GM21423 (cell line): Measurements from ENCODE around the gene PEPD.
"Not testable (repeated sequence)": the region's sequence is repeated elsewhere in the genome, so short reads cannot be mapped to it uniquely, and the experiment has no call there.

Experiments
- ATAC-seq: cut with Tn5 transposase; IDR thresholded peaks from one replicate; pipeline ENCODE4 v1.9.1; 2021; ENCODE audit warnings: mild to moderate bottlenecking, moderate library complexity; ENCODE audit not compliant: unreplicated experiment

The PEPD gene

DNA sequence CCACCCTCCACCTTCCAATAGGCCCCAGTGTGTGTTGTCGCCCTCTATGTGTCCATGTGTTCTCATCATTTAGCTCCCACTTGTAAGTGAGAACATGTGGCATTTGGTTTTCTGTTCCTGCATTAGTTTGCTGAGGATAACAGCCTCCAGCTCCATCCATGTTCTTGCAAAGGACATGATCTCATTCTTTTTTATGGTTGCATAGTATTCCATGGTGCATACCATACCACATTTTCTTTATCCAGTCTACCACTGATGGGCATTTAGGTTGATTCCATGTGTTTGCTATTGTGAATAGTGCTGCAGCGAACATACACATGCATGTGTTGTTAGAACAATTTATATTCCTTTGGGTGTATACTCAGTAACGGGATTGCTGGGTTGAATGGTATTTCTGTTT is 42.0 kb downstream of the PEPD start:
- not testable (repeated sequence) for ATAC-seq

DNA sequence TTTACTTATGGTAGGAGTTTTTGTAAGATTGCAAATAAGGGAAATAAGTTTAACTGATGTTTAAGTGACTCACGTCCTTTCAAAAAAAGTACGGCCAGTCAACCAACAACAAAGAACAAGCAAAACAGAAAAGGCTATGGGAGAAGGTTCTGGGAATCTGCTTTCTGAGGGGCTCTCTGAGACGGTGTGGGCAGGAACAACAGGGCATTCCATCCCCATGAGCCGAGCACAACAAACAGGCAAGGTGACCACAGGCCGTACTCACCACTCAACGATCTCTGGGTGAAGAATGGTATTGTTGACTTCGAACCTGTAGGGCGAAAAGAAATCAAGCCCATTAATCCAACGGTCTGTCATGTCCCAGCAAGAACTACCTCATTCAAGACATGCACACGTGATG is 43.8 kb downstream of the PEPD start:
- ATAC-seq: no peak

GRCh38 chr19:33476151-33476707 is 45.4 kb downstream of the PEPD start:
- no peak for ATAC-seq

- no peak for ATAC-seq
These were observed 47.8 kb downstream of the PEPD start for GRCh38 chr19:33473653-33474305.

- no peak for ATAC-seq
These were observed 48.6 kb downstream of the PEPD start for GRCh38 chr19:33472691-33473652.

DNA sequence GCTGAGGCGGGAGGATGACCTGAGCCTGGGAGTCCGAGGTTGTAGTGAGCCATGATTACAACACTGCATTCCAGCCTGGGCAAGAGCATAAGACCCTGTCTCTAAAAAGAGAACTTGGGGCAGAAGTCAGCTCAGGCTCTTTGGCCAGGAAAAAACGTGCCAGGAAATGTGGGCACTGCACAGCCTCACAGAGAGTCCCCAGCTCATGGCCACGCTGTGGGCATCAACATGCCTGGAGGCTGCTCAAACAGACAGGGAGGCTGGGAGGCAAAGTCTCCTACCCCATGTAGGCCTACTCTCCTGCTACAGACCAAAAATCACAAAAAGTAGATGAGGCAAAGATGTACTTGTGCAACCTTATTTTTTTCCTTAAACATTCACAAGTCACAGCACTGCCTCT is 49.4 kb downstream of the PEPD start:
- no peak for ATAC-seq

- no peak for ATAC-seq
These were observed 50.2 kb downstream of the PEPD start for GRCh38 chr19:33471111-33471996.

- ATAC-seq: no peak
These were observed 50.9 kb downstream of the PEPD start for GRCh38 chr19:33470686-33471085.

GRCh38 chr19:33470040-33470330 is 51.6 kb downstream of the PEPD start:
- no peak for ATAC-seq

- ATAC-seq: no peak
These were observed 52.2 kb downstream of the PEPD start for GRCh38 chr19:33469171-33470039.

DNA sequence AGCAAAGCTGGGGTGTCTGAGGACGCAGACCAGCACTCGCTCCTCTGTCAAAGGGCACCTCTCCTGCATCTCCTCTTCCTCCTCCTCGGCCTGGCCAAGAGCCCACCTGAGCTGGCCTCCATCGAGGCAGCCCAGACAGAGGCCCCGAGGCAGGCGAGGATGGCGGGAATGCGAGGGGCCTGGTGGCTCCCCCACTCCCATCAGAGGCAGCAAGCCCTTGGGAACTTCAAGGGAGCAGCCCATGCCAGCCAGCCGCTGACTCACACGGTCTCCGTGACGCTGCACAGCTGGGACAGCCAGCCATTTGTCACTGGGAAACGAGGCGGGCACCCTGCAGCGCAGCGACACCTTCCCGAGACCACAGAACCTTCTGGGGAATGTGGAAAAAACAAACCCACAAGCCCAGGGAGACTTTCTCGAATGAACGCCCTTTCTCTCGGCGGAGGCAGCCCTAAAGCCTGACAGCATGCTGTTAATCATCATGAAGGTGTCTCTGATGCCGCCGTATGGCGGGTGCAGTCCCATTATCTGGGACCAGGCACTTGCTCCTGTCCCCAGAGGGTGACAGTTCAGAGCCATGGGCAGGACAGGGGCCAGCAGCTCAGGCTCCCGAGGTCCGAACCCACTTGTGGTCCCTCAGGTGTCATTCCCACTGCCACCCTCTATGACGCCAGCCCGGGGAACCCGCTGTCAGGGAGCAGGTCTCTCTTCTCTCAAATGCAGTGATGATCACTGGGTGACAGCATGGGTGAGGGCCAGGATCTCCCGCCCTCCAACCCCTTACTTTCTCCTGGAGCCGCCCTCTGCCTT is 53.0 kb downstream of the PEPD start:
- ATAC-seq: no peak

- ATAC-seq: no peak
These were observed 53.7 kb downstream of the PEPD start for GRCh38 chr19:33467851-33468250.

DNA sequence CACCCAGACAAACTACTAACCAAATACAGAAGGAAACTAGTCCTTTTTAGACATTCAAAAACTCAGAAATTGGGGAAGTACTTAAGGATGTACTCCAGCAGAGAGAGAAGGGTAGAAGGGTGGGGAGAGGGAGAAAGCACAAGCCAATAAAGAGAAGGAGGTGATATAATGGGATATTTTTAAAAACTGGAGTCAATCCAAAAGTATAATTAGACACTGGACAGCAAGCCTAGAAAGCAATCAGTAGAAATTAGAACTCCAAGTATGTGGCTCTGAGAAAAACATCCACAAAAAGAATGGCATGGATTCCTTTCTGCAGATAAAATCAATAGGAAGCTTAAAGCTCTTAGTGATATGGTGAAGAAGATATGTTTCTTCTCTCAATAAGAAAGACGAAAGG is 55.8 kb downstream of the PEPD start:
- ATAC-seq: no peak

GRCh38 chr19:33465371-33465770 is 56.2 kb downstream of the PEPD start:
- no peak for ATAC-seq

- no peak for ATAC-seq
These were observed 56.9 kb downstream of the PEPD start for GRCh38 chr19:33464733-33465115.

DNA sequence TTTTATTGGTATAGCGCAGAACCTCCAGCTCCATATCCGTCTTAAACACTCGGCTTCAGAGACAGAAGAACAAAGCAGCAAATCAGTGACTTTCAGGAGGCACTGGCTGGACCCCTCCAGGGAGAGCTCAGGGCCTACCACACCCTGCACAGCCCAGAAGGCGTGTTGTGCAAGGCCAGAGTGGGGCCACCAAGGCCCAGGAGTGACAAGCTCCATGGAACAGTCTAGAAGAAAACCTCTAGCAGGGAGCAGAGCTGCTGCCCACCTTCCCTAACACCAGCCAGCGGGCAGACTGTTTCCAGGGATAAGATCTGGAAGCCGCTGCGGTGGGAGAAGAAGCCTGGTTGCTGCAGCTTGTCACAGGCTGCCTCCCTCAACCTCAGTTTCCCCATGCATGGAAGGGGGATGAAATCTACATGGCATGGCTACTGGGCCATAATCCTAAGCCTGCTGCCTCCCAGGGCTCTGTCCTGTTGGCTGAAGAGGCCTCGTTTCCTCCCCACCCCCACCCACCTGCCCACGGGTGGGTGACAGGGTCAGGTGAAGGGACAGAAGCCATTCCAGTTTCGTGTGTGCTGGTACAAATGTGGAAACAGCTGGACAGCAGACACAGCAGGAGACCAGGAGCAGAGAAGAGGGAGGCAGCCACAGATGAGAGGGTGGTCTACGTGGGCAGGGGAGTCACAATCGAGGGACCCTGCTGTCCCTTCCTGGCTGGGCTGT is 57.4 kb downstream of the PEPD start:
- no peak for ATAC-seq

DNA sequence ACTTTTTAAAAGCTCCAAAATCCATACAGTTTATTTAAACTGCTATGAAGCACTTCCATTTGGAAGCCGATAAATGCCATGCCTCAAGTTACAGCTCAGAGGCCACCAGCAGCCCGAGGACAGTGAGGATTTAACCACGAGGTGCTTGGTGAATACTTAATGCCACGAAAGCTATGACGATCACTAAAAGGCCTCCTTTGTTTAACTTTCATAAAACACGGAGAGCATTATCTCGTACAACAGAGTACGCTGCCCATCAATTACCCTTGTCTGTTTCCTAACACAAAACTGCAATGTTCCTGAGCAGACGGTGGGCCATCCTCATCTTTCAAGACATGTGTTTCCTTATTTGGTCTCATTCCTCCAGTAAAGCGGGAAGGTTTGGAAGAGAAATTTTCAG is 58.4 kb downstream of the PEPD start:
- ATAC-seq: no peak

DNA sequence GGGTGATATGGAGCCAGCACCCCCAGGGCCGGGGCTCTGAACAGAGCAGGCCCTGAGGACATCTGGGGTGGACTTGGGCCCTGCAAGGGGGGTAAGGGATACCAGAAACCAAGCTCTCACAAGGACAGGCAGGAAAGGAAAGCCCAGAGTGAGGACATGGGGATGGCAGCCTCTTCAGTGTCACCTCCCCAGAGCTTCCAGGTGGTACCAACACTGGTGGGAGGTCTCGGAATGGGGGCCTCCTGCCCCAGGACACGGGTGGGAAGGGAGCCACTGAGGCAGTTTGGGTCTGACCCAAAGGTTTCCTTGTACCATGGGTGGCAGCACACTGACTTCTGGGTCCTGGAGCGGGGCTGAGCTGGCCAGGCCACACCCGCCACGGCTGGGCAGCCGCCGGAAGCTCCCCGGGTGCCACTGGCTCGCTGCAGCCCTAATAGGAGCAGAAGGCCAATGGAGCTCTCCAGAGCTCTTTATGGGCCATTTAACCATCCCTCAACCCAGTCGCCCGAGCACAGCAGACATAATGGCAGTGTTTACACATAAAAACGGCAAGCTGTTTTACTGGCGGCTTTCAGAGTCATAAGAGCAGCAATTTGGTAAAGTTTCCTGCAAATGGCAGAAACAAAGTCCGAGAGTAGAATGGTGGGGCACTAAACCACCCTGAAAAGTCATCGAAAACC is 59.3 kb downstream of the PEPD start:
- ATAC-seq: no peak
